DOHH2 (cell line): ENCODE measurements around the gene SLC7A6OS.

Source experiments
- EZH2phosphoT487 ChIP-seq: fragments of 200-600 bp; sonication (generic); IDR thresholded peaks from 2 replicates; pipeline ENCODE4 v1.6.1; 2017; ENCODE audit warnings: borderline replicate concordance, mild to moderate bottlenecking, antibody characterized with exemption, low read length, moderate library complexity, mixed read lengths
- TF ChIP-seq, protein P1 (sequence below): fragments of 200-600 bp; sonication (generic); IDR thresholded peaks from one replicate; pipeline ENCODE4 v1.5.1; 2014; ENCODE audit warnings: antibody characterized with exemption, mild to moderate bottlenecking, low read depth, low read length; ENCODE audit not compliant: poor library complexity, severe bottlenecking

DNA sequence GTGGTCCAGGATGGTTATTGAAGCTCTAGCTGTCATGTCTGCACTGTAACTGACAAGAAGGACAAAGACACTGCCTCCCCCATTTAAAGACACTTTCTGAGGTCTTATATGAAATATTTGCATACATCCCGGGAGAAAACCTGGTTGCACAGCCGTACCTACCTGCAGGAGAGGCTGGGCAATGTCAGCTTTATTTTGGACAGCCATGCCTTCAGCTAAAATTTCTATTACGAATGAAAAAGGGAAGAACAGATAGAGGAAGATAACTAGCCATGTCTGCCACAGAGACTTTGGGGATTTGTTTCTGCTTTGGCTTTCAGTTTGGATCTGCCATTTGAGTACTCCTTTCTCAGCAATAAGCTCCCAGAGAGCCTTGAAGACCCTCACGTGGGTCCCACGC is 27.4 kb downstream of the SLC7A6OS start:
- TF ChIP-seq, protein P1, sequence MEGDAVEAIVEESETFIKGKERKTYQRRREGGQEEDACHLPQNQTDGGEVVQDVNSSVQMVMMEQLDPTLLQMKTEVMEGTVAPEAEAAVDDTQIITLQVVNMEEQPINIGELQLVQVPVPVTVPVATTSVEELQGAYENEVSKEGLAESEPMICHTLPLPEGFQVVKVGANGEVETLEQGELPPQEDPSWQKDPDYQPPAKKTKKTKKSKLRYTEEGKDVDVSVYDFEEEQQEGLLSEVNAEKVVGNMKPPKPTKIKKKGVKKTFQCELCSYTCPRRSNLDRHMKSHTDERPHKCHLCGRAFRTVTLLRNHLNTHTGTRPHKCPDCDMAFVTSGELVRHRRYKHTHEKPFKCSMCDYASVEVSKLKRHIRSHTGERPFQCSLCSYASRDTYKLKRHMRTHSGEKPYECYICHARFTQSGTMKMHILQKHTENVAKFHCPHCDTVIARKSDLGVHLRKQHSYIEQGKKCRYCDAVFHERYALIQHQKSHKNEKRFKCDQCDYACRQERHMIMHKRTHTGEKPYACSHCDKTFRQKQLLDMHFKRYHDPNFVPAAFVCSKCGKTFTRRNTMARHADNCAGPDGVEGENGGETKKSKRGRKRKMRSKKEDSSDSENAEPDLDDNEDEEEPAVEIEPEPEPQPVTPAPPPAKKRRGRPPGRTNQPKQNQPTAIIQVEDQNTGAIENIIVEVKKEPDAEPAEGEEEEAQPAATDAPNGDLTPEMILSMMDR, result no peak
- no peak for TF ChIP-seq EZH2phosphoT487
